ENCODE results near the gene MAPRE2. TPM values are rescaled to one million over a fixed set of nuclear protein-coding genes. Genes with fewer than 3 reads are reported as not detected.

Gene MAPRE2
- total RNA-seq, 4 donors from 2014 or later, result 21.8 to 57.7 (median 40.0) TPM

GRCh38 chr18:35191698-35192025 lies 150.4 kb downstream of the MAPRE2 start:
- intact Hi-C loops (cut with DNase I; ENCODE audit: low total_unique reads), result no loop called here
- DNase-seq (ENCODE audit: low spot score in 2 of 2), result no peak
- no peak overlapping the region for H3K4me3 ChIP-seq (ENCODE audit: low read depth, poor library complexity, severe bottlenecking)
- 79 to 80% methylated on average over 5 of the region's 5 CpGs for WGBS, 2 donors
- TF ChIP-seq POLR2A (IDR thresholded peaks at IDR 0.05) (no peak), CTCF (IDR thresholded peaks at IDR 0.05) (no peak)

GRCh38 chr18:35192415-35192814 lies 151.2 kb downstream of the MAPRE2 start:
- TF ChIP-seq POLR2A (IDR thresholded peaks at IDR 0.05) (no peak), CTCF (IDR thresholded peaks at IDR 0.05) (no peak)
- H3K4me3 ChIP-seq (ENCODE audit: low read depth, poor library complexity, severe bottlenecking), result no peak overlapping the region
- 94 to 95% methylated on average over 4 of the region's 4 CpGs for WGBS, 2 donors
- no peak for DNase-seq (ENCODE audit: low spot score in 2 of 2)
- intact Hi-C loops (cut with DNase I; ENCODE audit: low total_unique reads), result no loop called here

Other genes with a start within 250 kb of the MAPRE2 start
- gene ZNF397, start 199.6 kb downstream of the MAPRE2 start, total RNA-seq, result 10 to 100 TPM; 13.2 to 26.9 (median 19.5) TPM
- gene ZSCAN30, start 248.8 kb downstream of the MAPRE2 start, total RNA-seq, result 10 to 100 TPM in 1 of 4 donors, 1 to 10 TPM in 3; 5.5 to 18.1 (median 8.0) TPM

All from lower leg skin (tissue), 4 donors.